Measurements from ENCODE around the gene SCUBE2. TPM values are rescaled to one million over a fixed set of nuclear protein-coding genes. Genes with fewer than 3 reads are reported as not detected.
A peak's percentile ranks its signal among the peaks of the same experiment; 100 is the strongest.

Gene SCUBE2
- total RNA-seq, 1 experiment from 2014 or later = 1.9 TPM

GRCh38 chr11:9046481-9046880 is 44.9 kb downstream of the SCUBE2 start:
- Mint-ChIP-seq H3K9me3 (no peaks in the 10 kb centered on the region), H3K27ac (no peak overlapping the region; the same call in 1 of the 2 replicates), H3K36me3 (no peaks in the 10 kb centered on the region), H3K4me1 (peaks cover 33% of the 10 kb centered on the region), H3K4me3 (no peak overlapping the region), H3K27me3 (ENCODE audit: low read depth) (no peaks in the 10 kb centered on the region)
- no peak for DNase-seq (ENCODE audit: low spot score)
- ChIA-PET POLR2A (interaction anchor here (0.7 kb wide), 1 partner anchor 269 kb away, joined by 3 read pairs; no protein-coding TSS in a partner anchor), CTCF (interaction anchor here (0.7 to 4.0 kb wide), 4 partner anchors 16 to 91 kb away, joined by 4 to 20 read pairs (median 4); no protein-coding TSS in a partner anchor)
- TF ChIP-seq JUN (CRISPR knock-in tag; IDR thresholded peaks at IDR 0.05) = no peak
- TF ChIP-seq NR3C1 (CRISPR knock-in tag; conservative IDR thresholded peaks at IDR 0.05; ENCODE audit: low read depth) = no peak
- no peak for TF ChIP-seq ZNF138 (CRISPR knock-in tag; conservative IDR thresholded peaks at IDR 0.05)
- no peak for TF ChIP-seq FOXJ3 (CRISPR knock-in tag; IDR thresholded peaks at IDR 0.05; ENCODE audit: borderline replicate concordance)
- TF ChIP-seq ZNF532 (CRISPR knock-in tag; IDR thresholded peaks at IDR 0.05; ENCODE audit: borderline replicate concordance) = no peak
- TF ChIP-seq SOX15 (CRISPR knock-in tag; IDR thresholded peaks at IDR 0.05) = no peak
- no peak for TF ChIP-seq ZBTB21 (CRISPR knock-in tag; IDR thresholded peaks at IDR 0.05; ENCODE audit: borderline replicate concordance)
- TF ChIP-seq, protein P1, sequence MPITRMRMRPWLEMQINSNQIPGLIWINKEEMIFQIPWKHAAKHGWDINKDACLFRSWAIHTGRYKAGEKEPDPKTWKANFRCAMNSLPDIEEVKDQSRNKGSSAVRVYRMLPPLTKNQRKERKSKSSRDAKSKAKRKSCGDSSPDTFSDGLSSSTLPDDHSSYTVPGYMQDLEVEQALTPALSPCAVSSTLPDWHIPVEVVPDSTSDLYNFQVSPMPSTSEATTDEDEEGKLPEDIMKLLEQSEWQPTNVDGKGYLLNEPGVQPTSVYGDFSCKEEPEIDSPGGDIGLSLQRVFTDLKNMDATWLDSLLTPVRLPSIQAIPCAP (CRISPR knock-in tag; IDR thresholded peaks at IDR 0.05) = no peak
- TF ChIP-seq ZNF281 (CRISPR knock-in tag; IDR thresholded peaks at IDR 0.05) = no peak
- no peak for TF ChIP-seq GTF2I (CRISPR knock-in tag; conservative IDR thresholded peaks at IDR 0.05)
- TF ChIP-seq CBFB (CRISPR knock-in tag; IDR thresholded peaks at IDR 0.05; ENCODE audit: low read depth) = no peak
- TF ChIP-seq ZNF232 (CRISPR knock-in tag; IDR thresholded peaks at IDR 0.05) = no peak
- no peak for TF ChIP-seq HMGA2 (CRISPR knock-in tag; IDR thresholded peaks at IDR 0.05)
- no peak for TF ChIP-seq CREM (CRISPR knock-in tag; IDR thresholded peaks at IDR 0.05)
- no peak for TF ChIP-seq CREB1 (CRISPR knock-in tag; IDR thresholded peaks at IDR 0.05)
- ATAC-seq = peak; percentile 55

GRCh38 chr11:9042488-9042887 is 48.9 kb downstream of the SCUBE2 start:
- Mint-ChIP-seq H3K27me3 (ENCODE audit: low read depth) (no peaks in the 10 kb centered on the region), H3K36me3 (no peaks in the 10 kb centered on the region), H3K27ac (no peak overlapping the region), H3K9me3 (no peaks in the 10 kb centered on the region), H3K4me3 (no peak overlapping the region), H3K4me1 (peaks cover 27% of the 10 kb centered on the region)
- ChIA-PET CTCF (interaction anchor here (1.5 kb wide), 1 partner anchor 27 kb away, joined by 4 read pairs; no protein-coding TSS in a partner anchor), POLR2A (no interaction called here)
- DNase-seq (ENCODE audit: low spot score) = no peak
- ATAC-seq = no peak
- TF ChIP-seq GRHL2 (CRISPR knock-in tag; IDR thresholded peaks at IDR 0.05; ENCODE audit: insufficient replicate concordance, severe bottlenecking) (no peak), AR (CRISPR knock-in tag; IDR thresholded peaks at IDR 0.05) (no peak), NFE2L1 (CRISPR knock-in tag; IDR thresholded peaks at IDR 0.05) (no peak), ZNF425 (CRISPR knock-in tag; conservative IDR thresholded peaks at IDR 0.05) (no peak), ZNF263 (CRISPR knock-in tag; IDR thresholded peaks at IDR 0.05; ENCODE audit: low read depth) (no peak), FOXJ3 (CRISPR knock-in tag; IDR thresholded peaks at IDR 0.05; ENCODE audit: borderline replicate concordance) (no peak)

Measured in WTC11 (cell line).